Measurements from ENCODE around the gene TRAF3IP3. TPM values are rescaled to one million over a fixed set of nuclear protein-coding genes. Genes with fewer than 3 reads are reported as not detected.
A peak's percentile ranks its signal among the peaks of the same experiment; 100 is the strongest.

TRAF3IP3 gene
- total RNA-seq, 1 donor from 2014 or later: 7.1 TPM

GRCh38 chr1:209761011-209761635, 5.3 kb downstream of the TRAF3IP3 start:
- TF ChIP-seq POLR2A (IDR thresholded peaks at IDR 0.05): no peak
- TF ChIP-seq POLR2AphosphoS5 (IDR thresholded peaks at IDR 0.05; ENCODE audit: insufficient read depth in 1 of 2, low read depth in 1 of 2): no peak
- TF ChIP-seq CTCF (IDR thresholded peaks at IDR 0.05): no peak
- intact Hi-C loops (cut with DNase I): no loop called here

DNA sequence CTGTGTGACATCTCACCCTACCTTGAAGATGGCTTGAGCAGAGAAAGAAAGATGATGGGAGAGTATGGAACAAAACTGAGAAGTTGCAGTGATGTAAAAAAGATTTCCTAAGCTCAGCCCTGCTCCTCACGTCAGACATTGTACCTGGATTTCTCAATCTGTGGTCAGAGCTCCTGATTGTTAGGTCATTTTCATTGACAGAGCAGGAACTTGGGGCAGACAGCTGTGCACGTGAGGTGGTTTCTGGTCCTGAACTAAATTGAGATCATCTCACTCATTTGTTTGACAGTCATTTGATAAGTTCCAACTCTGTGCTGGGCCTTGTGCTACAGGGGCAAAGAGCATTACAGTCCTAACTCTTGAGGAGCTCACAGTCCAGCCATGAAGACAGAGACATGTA, 10.2 kb downstream of the TRAF3IP3 start:
- peaks cover 15% of the 10 kb centered on the region for H3K4me1 ChIP-seq
- H3K27me3 ChIP-seq: no peaks in the 10 kb centered on the region
- TF ChIP-seq POLR2A (IDR thresholded peaks at IDR 0.05): no peak
- no peak for TF ChIP-seq POLR2AphosphoS5 (IDR thresholded peaks at IDR 0.05; ENCODE audit: insufficient read depth in 1 of 2, low read depth in 1 of 2)
- no peak for DNase-seq (ENCODE audit: extremely low spot score in 2 of 2)
- no peaks in the 10 kb centered on the region for H3K36me3 ChIP-seq
- intact Hi-C loops (cut with DNase I): no loop called here
- H3K4me3 ChIP-seq: no peak overlapping the region
- no peak overlapping the region for H3K27ac ChIP-seq
- H3K9me3 ChIP-seq: no peaks in the 10 kb centered on the region

More at GRCh38 chr1:209761011-209761635, 5.3 kb downstream of the TRAF3IP3 start:
- no peaks in the 10 kb centered on the region for H3K9me3 ChIP-seq
- no peak overlapping the region for H3K27ac ChIP-seq
- no peaks in the 10 kb centered on the region for H3K27me3 ChIP-seq
- no peak for DNase-seq (ENCODE audit: extremely low spot score in 2 of 2)
- no peaks in the 10 kb centered on the region for H3K36me3 ChIP-seq
- H3K4me1 ChIP-seq: no peaks in the 10 kb centered on the region
- no peak overlapping the region for H3K4me3 ChIP-seq

DNA sequence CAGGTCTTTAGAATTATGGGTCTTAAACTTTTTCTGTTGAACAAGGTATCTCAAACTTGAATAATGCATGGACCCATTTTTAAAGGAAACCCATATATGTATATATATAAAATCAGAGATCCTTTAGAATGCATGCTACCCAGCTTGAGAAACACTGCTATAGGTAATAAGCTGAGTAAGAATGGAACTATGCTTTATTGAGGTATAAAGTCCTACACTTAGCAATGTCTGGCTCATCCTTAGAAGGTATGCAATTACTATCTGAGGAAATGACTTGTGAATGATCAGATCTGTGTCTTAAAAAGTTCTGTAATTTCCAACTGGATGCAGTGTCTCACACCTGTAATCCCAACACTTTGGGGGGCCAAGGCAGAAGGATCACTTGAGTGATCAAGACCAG, 11.2 kb downstream of the TRAF3IP3 start:
- Histone ChIP-seq H3K27ac (no peak overlapping the region), H3K36me3 (no peaks in the 10 kb centered on the region), H3K9me3 (no peaks in the 10 kb centered on the region), H3K4me1 (peaks cover 15% of the 10 kb centered on the region), H3K4me3 (no peak overlapping the region), H3K27me3 (no peaks in the 10 kb centered on the region)
- no peak for DNase-seq (ENCODE audit: extremely low spot score in 2 of 2)
- intact Hi-C loops (cut with DNase I): no loop called here
- no peak for TF ChIP-seq POLR2A (IDR thresholded peaks at IDR 0.05)
- TF ChIP-seq CTCF (IDR thresholded peaks at IDR 0.05): no peak
- no peak for TF ChIP-seq POLR2AphosphoS5 (IDR thresholded peaks at IDR 0.05; ENCODE audit: insufficient read depth in 1 of 2, low read depth in 1 of 2)

- H3K27ac ChIP-seq: no peak overlapping the region
- H3K4me3 ChIP-seq: no peak overlapping the region
- peaks cover 15% of the 10 kb centered on the region for H3K4me1 ChIP-seq
Measured at GRCh38 chr1:209767706-209768105, 11.9 kb downstream of the TRAF3IP3 start.

DNA sequence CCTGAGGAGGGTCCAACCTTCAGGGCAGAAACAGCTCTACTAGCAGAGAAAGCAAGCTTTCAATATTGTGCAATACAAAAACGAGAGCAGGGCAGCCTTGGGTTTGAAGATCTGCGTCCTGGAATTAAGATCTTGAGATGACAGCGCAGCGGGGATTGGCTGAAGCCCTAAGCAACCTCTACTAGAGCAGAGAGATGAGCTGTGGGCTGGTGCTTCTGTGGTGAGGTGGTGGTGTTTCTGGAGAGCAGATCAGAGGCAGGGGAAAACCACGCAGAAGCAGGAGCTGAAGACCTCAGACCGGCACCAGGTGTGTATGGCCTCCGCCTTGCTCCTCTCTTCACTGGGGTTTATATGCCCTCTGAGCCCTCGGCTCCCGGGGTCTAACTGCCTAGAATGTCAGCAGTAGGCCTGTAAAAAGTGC, 12.5 kb downstream of the TRAF3IP3 start:
- peaks cover 15% of the 10 kb centered on the region for H3K4me1 ChIP-seq
- H3K36me3 ChIP-seq: no peaks in the 10 kb centered on the region
- DNase-seq (ENCODE audit: extremely low spot score in 2 of 2): no peak
- no peak for TF ChIP-seq POLR2A (IDR thresholded peaks at IDR 0.05)
- TF ChIP-seq POLR2AphosphoS5 (IDR thresholded peaks at IDR 0.05; ENCODE audit: insufficient read depth in 1 of 2, low read depth in 1 of 2): no peak
- no peak for TF ChIP-seq CTCF (IDR thresholded peaks at IDR 0.05)
- H3K27me3 ChIP-seq: no peaks in the 10 kb centered on the region
- H3K27ac ChIP-seq: peak overlapping the region; percentile 13
- no peaks in the 10 kb centered on the region for H3K9me3 ChIP-seq
- peak overlapping the region in 1 of 2 donors; percentile 26 for H3K4me3 ChIP-seq
- intact Hi-C loops (cut with DNase I): no loop called here

More at GRCh38 chr1:209767706-209768105, 11.9 kb downstream of the TRAF3IP3 start:
- Histone ChIP-seq H3K27me3 (no peaks in the 10 kb centered on the region), H3K9me3 (no peaks in the 10 kb centered on the region), H3K36me3 (no peaks in the 10 kb centered on the region)
- DNase-seq (ENCODE audit: extremely low spot score in 2 of 2): no peak
- TF ChIP-seq CTCF (IDR thresholded peaks at IDR 0.05) (no peak), POLR2AphosphoS5 (IDR thresholded peaks at IDR 0.05; ENCODE audit: insufficient read depth in 1 of 2, low read depth in 1 of 2) (no peak), POLR2A (IDR thresholded peaks at IDR 0.05) (no peak)
- intact Hi-C loops (cut with DNase I): no loop called here

Measured in vagina (tissue), 2 donors.